SK-N-MC (cell line): ENCODE data around the gene FCRLB.

Source experiments
- EZH2 ChIP-seq: fragments of 200-600 bp; sonication (generic); IDR thresholded peaks from one replicate; pipeline ENCODE4 v1.6.1; 2017; ENCODE audit warnings: antibody characterized with exemption
- FOXP2 ChIP-seq: optimal IDR thresholded peaks from 2 replicates; pipeline ENCODE3; 2011; ENCODE audit warnings: mild to moderate bottlenecking, moderate library complexity; ENCODE audit not compliant: insufficient read depth; ENCODE audit errors: extremely low read length, control extremely low read depth
- POLR2AphosphoS5 ChIP-seq: IDR thresholded peaks from 2 replicates; pipeline ENCODE4 v1.6.1; 2012; ENCODE audit warnings: mild to moderate bottlenecking, low read depth, low read length, borderline replicate concordance

GRCh38 chr1:161777261-161777660, 55.9 kb downstream of the FCRLB start:
- TF ChIP-seq POLR2AphosphoS5 (no peak), EZH2 (no peak), FOXP2 (no peak)
